Large intestine (tissue), 3 donors: ENCODE data around the gene LGMN. TPM values are rescaled to one million over a fixed set of nuclear protein-coding genes. Genes with fewer than 3 reads are reported as not detected.
"Not testable (repeated sequence)": the region's sequence is repeated elsewhere in the genome, so short reads cannot be mapped to it uniquely, and the experiment has no call there.

ENCODE experiments used
- DNase-seq, 2 donors: peaks; one replicate each; pipeline versions ENCODE4 v3.0.0 to v3.0.0-alpha.2; 2013
- H3K27ac ChIP-seq: one replicate; pipeline ENCODE4 v1.5.1; 2013; ENCODE audit warnings: low read length
- H3K27me3 ChIP-seq: 2 replicates; pipeline ENCODE4 v1.6.1; 2013; ENCODE audit warnings: low read length; ENCODE audit not compliant: control insufficient read depth, insufficient read depth
- H3K36me3 ChIP-seq: 2 replicates; pipeline ENCODE4 v1.6.1; 2013; ENCODE audit warnings: low read length; ENCODE audit not compliant: control insufficient read depth, insufficient read depth
- H3K4me1 ChIP-seq: one replicate; pipeline ENCODE4 v1.6.1; 2013; ENCODE audit warnings: low read length; ENCODE audit not compliant: control insufficient read depth, insufficient read depth
- H3K4me3 ChIP-seq: one replicate; pipeline ENCODE4 v1.5.1; 2013; ENCODE audit warnings: low read length
- H3K9me3 ChIP-seq: one replicate; pipeline ENCODE4 v1.6.1; 2013; ENCODE audit warnings: mild to moderate bottlenecking, low read depth, low read length, moderate library complexity; ENCODE audit not compliant: control insufficient read depth
- whole genome bisulfite sequencing: methylation state at CpG from one replicate; pipeline ENCODE4 v1.1.5; 2013; ENCODE audit warnings: low lambda C conversion rate; ENCODE audit not compliant: insufficient coverage; 5-methylcytosine and 5-hydroxymethylcytosine counted together
- polyA plus RNA-seq: library from polyadenylated mRNA; unstranded; fragments of 120-200 nt; gene quantifications from one replicate; pipeline ENCODE4 v1.2.1, GENCODE V29; 2013

Gene LGMN
- polyA plus RNA-seq, 1 donor = 269 TPM

DNA sequence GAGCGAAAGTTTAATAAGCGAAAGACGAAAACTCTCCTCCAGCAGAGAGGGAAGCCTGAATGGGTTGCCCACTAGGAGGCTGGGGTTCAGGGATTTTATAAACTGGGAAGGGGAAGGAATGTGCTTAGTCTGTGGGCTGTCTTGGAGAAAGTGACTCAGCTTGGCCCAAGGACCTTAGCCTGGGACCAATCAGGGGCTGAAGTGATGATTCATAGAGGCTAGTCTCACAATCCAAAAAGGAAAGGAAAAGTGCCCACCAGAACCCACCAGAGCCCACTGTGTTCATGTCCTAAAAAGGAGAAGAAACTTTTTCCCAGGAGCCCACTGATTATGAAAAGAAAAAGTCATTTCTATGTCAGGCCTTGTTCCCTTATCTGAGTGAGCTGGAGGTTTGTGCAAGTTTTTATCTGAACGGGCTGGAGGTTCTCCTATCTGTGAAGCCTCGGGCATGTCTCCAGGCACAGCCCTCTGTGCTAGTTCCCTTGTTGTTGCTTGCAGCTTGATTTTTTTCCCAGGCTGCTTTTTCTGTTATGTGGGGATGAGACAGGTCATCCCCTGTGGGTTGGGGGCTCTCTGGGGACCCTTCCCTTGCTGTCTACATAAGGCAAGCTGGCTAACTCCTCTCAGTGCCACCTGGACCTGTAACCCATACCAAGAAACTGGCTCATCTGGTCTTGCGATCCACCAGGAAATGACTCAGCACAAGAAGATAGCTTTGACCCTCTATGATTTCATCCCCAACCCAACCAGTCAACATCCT is 37.4 kb upstream of the LGMN start:
- no CpG with 5 or more reads among the region's 6 CpGs for WGBS
- Histone ChIP-seq H3K9me3 (peaks cover 11% of the 10 kb centered on the region), H3K4me1 (peaks cover 8% of the 10 kb centered on the region), H3K27me3 (no peaks in the 10 kb centered on the region), H3K4me3 (no peak overlapping the region), H3K27ac (peak overlapping the region; percentile 58), H3K36me3 (no peaks in the 10 kb centered on the region)
- DNase-seq = peak; percentile 33 to 70

GRCh38 chr14:92783813-92784431 is 35.5 kb upstream of the LGMN start:
- DNase-seq = peak in 1 of 2 donors; percentile 74
- Histone ChIP-seq H3K4me1 (peaks cover 8% of the 10 kb centered on the region), H3K36me3 (no peaks in the 10 kb centered on the region), H3K9me3 (no peaks in the 10 kb centered on the region), H3K27ac (no peak overlapping the region), H3K4me3 (no peak overlapping the region), H3K27me3 (no peaks in the 10 kb centered on the region)
- no CpG with 5 or more reads among the region's 2 CpGs for WGBS

DNA sequence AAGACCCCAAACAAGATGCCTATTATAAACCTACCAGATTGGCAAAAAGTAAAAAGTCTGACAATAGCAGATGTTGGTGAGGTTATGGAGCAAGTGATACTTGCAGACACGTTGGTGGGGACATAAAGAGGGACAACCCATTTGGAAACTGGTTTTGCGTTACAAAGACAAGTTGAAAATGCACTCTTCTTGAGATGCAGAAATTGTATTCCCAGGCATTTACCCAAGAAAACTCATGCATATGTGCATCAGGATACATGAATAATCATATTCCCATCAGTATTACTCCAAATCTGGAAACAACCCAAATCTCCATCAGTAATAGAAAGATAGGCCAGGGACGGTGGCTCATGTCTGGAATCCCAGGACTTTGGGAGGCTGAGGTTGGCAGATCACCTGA is 32.9 kb upstream of the LGMN start:
- no peaks in the 10 kb centered on the region for H3K36me3 ChIP-seq
- no CpG with 5 or more reads among the region's 3 CpGs for WGBS
- H3K27ac ChIP-seq = no peak overlapping the region

GRCh38 chr14:92780444-92781232 is 32.2 kb upstream of the LGMN start:
- H3K4me1 ChIP-seq = peaks cover 9% of the 10 kb centered on the region

More for the DNA sequence above, 32.9 kb upstream of the LGMN start:
- no peak overlapping the region for H3K4me3 ChIP-seq
- H3K4me1 ChIP-seq = peaks cover 7% of the 10 kb centered on the region
- no peaks in the 10 kb centered on the region for H3K9me3 ChIP-seq
- H3K27me3 ChIP-seq = no peaks in the 10 kb centered on the region
- no peak for DNase-seq

DNA sequence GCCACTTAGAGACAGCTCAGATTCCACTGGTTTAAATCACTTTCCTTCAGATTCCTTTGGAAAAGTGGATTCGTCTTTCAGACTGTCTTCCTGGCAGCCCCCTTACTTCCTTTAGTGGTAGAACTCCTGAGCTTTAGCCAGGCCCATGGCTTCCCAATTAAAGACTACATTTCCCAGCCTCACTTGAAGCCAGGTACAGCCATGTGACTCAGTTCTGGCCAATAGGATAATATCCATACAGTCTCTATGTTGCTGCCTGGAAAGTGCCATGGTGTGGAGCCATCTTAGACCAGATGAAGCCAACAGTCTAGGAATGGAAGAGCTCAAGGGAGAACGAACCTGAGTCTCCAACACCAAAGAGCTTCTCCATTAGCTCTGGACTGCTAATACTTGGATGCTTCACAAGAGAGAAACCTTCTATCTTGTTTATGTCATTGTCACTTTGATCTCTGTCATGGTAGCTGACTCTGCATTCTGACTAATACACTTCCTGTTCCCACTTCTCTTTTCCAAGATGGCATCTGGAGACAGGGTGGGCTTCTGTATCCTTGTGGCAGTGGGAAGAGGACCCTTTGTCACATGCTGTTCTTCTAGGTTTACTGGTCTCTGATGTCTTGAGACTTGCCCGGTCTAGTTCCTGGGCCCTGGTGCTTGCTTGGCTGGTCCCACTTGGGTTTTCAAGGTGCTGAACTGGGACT is 30.6 kb upstream of the LGMN start:
- H3K4me3 ChIP-seq, DNase-seq, H3K27me3 ChIP-seq, H3K27ac ChIP-seq, H3K9me3 ChIP-seq, H3K36me3 ChIP-seq: not testable (repeated sequence)
- H3K4me1 ChIP-seq = peaks cover 14% of the 10 kb centered on the region
- no CpG with 5 or more reads among the region's 3 CpGs for WGBS

More at GRCh38 chr14:92780444-92781232, 32.2 kb upstream of the LGMN start:
- no peaks in the 10 kb centered on the region for H3K9me3 ChIP-seq
- H3K27me3 ChIP-seq = no peaks in the 10 kb centered on the region
- no peaks in the 10 kb centered on the region for H3K36me3 ChIP-seq
- no peak for DNase-seq
- no peak overlapping the region for H3K4me3 ChIP-seq
- WGBS = 90% methylated on average over 2 of the region's 7 CpGs
- no peak overlapping the region for H3K27ac ChIP-seq

GRCh38 chr14:92775292-92775691 is 26.9 kb upstream of the LGMN start:
- Histone ChIP-seq H3K4me1 (peaks cover 17% of the 10 kb centered on the region), H3K27ac (peak overlapping the region; percentile 96)
- H3K4me3 ChIP-seq, H3K9me3 ChIP-seq, H3K36me3 ChIP-seq, H3K27me3 ChIP-seq: not testable (repeated sequence)
- peak; percentile 87 to 93 for DNase-seq
- no CpG with 5 or more reads among the region's 2 CpGs for WGBS

DNA sequence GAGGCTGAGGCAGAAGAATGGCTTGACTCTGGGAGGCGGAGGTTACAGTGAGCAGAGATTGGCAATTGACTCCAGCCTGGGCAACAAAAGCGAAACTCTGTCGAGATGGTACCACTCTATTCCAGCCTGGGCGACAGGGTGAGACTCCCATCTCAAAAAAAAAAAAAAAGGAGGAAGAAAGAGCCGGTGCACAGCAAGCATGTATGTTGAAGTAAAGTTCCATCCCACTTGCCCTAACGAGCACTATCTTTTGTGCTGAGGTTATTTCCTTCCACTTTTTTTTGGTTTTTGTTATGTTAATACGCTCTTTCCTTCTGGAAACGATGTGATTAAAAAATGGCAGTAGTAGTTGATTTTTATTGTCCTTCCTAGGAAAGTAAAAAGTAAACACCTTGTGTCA is 26.1 kb upstream of the LGMN start:
- H3K4me3 ChIP-seq = no peak overlapping the region
- H3K27me3 ChIP-seq = no peaks in the 10 kb centered on the region
- H3K36me3 ChIP-seq = no peaks in the 10 kb centered on the region
- peaks cover 17% of the 10 kb centered on the region for H3K4me1 ChIP-seq
- H3K9me3 ChIP-seq = no peaks in the 10 kb centered on the region
- H3K27ac ChIP-seq = peak overlapping the region; percentile 88
- no peak for DNase-seq
- 100% methylated on average over 1 of the region's 8 CpGs for WGBS

DNA sequence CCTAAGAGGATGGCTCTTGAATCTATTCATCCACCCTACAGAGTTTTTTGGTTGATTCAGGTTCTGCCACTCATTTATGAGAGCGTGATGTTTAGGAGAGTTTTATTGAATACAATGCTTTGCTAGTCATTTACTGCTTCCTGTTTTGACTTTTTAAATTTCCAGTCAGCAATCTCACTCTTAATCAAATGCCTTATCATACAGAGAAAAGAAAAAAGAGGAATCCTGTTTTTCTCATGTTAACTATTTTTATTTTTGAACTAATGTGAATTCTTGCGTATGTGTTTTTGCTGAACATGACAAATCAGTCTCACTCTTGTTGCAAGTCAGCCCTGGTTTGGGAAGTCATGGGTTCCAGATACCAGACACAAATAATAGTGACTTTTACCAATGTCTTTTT is 22.1 kb upstream of the LGMN start:
- no peak for DNase-seq
- no CpG with 5 or more reads among the region's 2 CpGs for WGBS
- Histone ChIP-seq H3K27ac (peak overlapping the region; percentile 60), H3K27me3 (no peaks in the 10 kb centered on the region), H3K36me3 (no peaks in the 10 kb centered on the region), H3K4me1 (peaks cover 26% of the 10 kb centered on the region), H3K9me3 (no peaks in the 10 kb centered on the region), H3K4me3 (no peak overlapping the region)

DNA sequence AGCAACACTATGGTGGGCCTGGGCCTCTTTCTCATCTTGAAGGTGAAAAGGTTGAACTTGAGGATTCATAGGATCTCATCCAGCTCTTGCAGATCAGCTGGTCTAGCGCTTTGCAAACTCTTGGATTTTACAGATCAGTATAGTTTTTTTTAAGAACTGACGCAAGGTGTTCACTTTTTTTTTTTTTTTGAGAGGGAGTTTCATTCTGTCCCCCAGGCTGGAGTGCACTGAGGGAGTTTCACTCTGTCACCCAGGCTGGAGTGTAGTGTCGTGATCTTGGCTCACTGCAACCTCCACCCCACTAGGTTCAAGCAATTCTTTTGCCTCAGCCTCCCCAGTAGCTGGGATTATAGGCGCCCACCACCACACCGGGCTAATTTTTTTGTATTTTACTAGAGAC is 20.4 kb upstream of the LGMN start:
- no peaks in the 10 kb centered on the region for H3K9me3 ChIP-seq
- peaks cover 20% of the 10 kb centered on the region for H3K4me1 ChIP-seq
- H3K36me3 ChIP-seq = no peaks in the 10 kb centered on the region
- H3K4me3 ChIP-seq = no peak overlapping the region
- H3K27ac ChIP-seq = peak overlapping the region; percentile 87
- WGBS = no CpG with 5 or more reads among the region's 5 CpGs
- no peaks in the 10 kb centered on the region for H3K27me3 ChIP-seq
- DNase-seq = peak in 1 of 2 donors; percentile 48

DNA sequence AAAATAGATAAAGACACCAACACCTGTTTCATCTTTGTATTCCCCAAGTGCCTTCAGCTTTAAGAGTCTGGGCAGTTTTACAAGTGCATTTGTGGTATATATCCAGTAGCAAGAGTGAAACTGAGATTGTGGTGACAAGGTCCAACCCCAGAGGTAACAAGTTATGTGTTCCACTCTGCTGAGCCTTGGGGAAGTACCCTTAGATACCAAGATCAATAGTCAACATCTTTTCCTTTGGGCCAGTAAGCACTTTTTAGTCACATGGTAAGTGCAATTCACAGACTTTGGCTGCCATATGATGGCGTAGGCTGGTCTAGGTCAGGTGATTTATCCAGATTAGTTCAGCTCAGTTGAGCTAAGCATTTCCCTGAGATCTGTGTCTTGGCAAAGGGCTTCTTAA is 19.8 kb upstream of the LGMN start:
- WGBS = no CpG with 5 or more reads among the region's 1 CpG

More for the DNA sequence above, 19.8 kb upstream of the LGMN start:
- not testable (repeated sequence) for H3K27me3 ChIP-seq, H3K9me3 ChIP-seq, H3K36me3 ChIP-seq, H3K4me3 ChIP-seq
- peak overlapping the region; percentile 96 for H3K27ac ChIP-seq
- H3K4me1 ChIP-seq = peaks cover 20% of the 10 kb centered on the region
- peak; percentile 89 to 96 for DNase-seq
